ENCODE results near the gene PARP4. TPM values are rescaled to one million over a fixed set of nuclear protein-coding genes. Genes with fewer than 3 reads are reported as not detected.

The PARP4 gene
- total RNA-seq, 1 experiment from 2014 or later, result 25.9 TPM

GRCh38 chr13:24456396-24456795, 56.2 kb downstream of the PARP4 start:
- no peak for DNase-seq
- H4K8ac ChIP-seq (replicated peaks; ENCODE audit: insufficient read length, low read depth, low read length), result no peak overlapping the region
- H3K79me2 ChIP-seq (ENCODE audit: insufficient read depth, low read length), result no peaks in the 10 kb centered on the region
- no peaks in the 10 kb centered on the region for H3K23me2 ChIP-seq (ENCODE audit: insufficient read length, low read depth, low read length, poor library complexity, severe bottlenecking)
- H2BK20ac ChIP-seq (ENCODE audit: low read depth, low read length, poor library complexity, severe bottlenecking), result no peak overlapping the region
- H3K23ac ChIP-seq (ENCODE audit: insufficient read length, low read depth, low read length), result no peak overlapping the region
- no peak overlapping the region for H3K27ac Mint-ChIP-seq
- no peak overlapping the region for H3K27ac ChIP-seq (ENCODE audit: insufficient read length, low read depth, low read length)
- peaks cover 3 to 5% of the 10 kb centered on the region in 2 experiments for H3K4me1 Mint-ChIP-seq
- no peak overlapping the region for H3K4me3 Mint-ChIP-seq
- H4K91ac ChIP-seq (ENCODE audit: insufficient read length, low read depth, low read length), result no peak overlapping the region
- no peaks in the 10 kb centered on the region for H3K27me3 Mint-ChIP-seq (ENCODE audit: low read depth)
- no peaks in the 10 kb centered on the region for H3K79me1 ChIP-seq (ENCODE audit: insufficient read depth, low read depth, low read length, poor library complexity, severe bottlenecking)
- no peak overlapping the region for H3T11ph ChIP-seq (ENCODE audit: low read length)
- H2BK12ac ChIP-seq (ENCODE audit: insufficient read length, low read depth, low read length), result no peak overlapping the region
- no peaks in the 10 kb centered on the region for H4K20me1 ChIP-seq (ENCODE audit: control insufficient read depth, insufficient read depth, insufficient read length)
- H3K27me3 ChIP-seq (ENCODE audit: insufficient read depth, low read length), result no peaks in the 10 kb centered on the region
- no peak overlapping the region for H2BK120ac ChIP-seq (ENCODE audit: low read depth, low read length, poor library complexity, severe bottlenecking)
- H3K9me3 Mint-ChIP-seq, result no peaks in the 10 kb centered on the region
- no peak overlapping the region for H2AFZ ChIP-seq (ENCODE audit: low read length)
- H3K4me2 ChIP-seq (ENCODE audit: insufficient read depth, insufficient read length, low read length), result no peak overlapping the region
- H3K9me3 ChIP-seq (ENCODE audit: control insufficient read depth, low read depth, low read length), result no peaks in the 10 kb centered on the region
- peaks cover 27 to 51% (median 41%) of the 10 kb centered on the region in 3 experiments; a peak in 6 of 7 replicates for H3K36me3 Mint-ChIP-seq (ENCODE audit: insufficient read depth in 1 of 3, low read depth in 3 of 3)
- no peak overlapping the region for H3K56ac ChIP-seq (ENCODE audit: insufficient read length, low read depth, low read length)
- H2BK5ac ChIP-seq (ENCODE audit: insufficient read length, low read length), result no peak overlapping the region
- no peak overlapping the region for H2BK15ac ChIP-seq (ENCODE audit: low read depth, low read length)
- H3K4me1 ChIP-seq (ENCODE audit: insufficient read depth, low read length), result no peaks in the 10 kb centered on the region
- no peak for TF ChIP-seq CTCF (conservative IDR thresholded peaks at IDR 0.05)
- no peak overlapping the region for H2AK5ac ChIP-seq (ENCODE audit: insufficient read length, low read length)
- H4K5ac ChIP-seq (ENCODE audit: insufficient read length, low read depth, low read length), result no peak overlapping the region
- WGBS (ENCODE audit: extremely low coverage, insufficient read length, low lambda C conversion rate), result no CpG with 5 or more reads among the region's 8 CpGs
- H3K9ac ChIP-seq (ENCODE audit: extremely low read depth, insufficient read length, low read length), result no peak overlapping the region
- no peak overlapping the region for H3K18ac ChIP-seq (ENCODE audit: insufficient read length, low read depth, low read length)
- no peak overlapping the region for H3K4ac ChIP-seq (ENCODE audit: low read depth, low read length)
- no peak overlapping the region for H3K14ac ChIP-seq (ENCODE audit: insufficient read depth, low read length)

Data from H9 (cell line).